Endodermal cell (in vitro differentiated cells): ENCODE data around the gene ZNF587. TPM values are rescaled to one million over a fixed set of nuclear protein-coding genes. Genes with fewer than 3 reads are reported as not detected.

Experiments
- DNase-seq: peaks from one replicate; pipeline ENCODE4 v3.0.0-alpha.2; 2017
- H3K27ac ChIP-seq: 2 replicates; pipeline ENCODE4 v1.5.1; 2013; ENCODE audit warnings: mild to moderate bottlenecking, low read depth, low read length, moderate library complexity
- H3K27me3 ChIP-seq: 2 replicates; pipeline ENCODE4 v1.6.1; 2013; ENCODE audit warnings: mild to moderate bottlenecking, low read length, moderate library complexity; ENCODE audit not compliant: insufficient read depth, control insufficient read depth, poor library complexity, severe bottlenecking
- H3K36me3 ChIP-seq: 2 replicates; pipeline ENCODE4 v1.7.0; 2013; ENCODE audit warnings: mild to moderate bottlenecking, low read length, moderate library complexity; ENCODE audit not compliant: control insufficient read depth, insufficient read depth
- H3K4me1 ChIP-seq: one replicate; pipeline ENCODE4 v1.7.0; 2013; ENCODE audit warnings: low read length; ENCODE audit not compliant: control insufficient read depth, insufficient read depth
- H3K4me3 ChIP-seq: 2 replicates; pipeline ENCODE4 v1.5.1; 2013; ENCODE audit warnings: mild to moderate bottlenecking, low read length, moderate library complexity
- H3K9ac ChIP-seq: 2 replicates; pipeline ENCODE4 v1.6.1; 2013; ENCODE audit warnings: mild to moderate bottlenecking, low read length, moderate library complexity; ENCODE audit not compliant: poor library complexity, severe bottlenecking; ENCODE audit errors: extremely low read depth
- H3K9me3 ChIP-seq: 2 replicates; pipeline ENCODE4 v1.6.1; 2013; ENCODE audit warnings: mild to moderate bottlenecking, low read length, moderate library complexity; ENCODE audit not compliant: control insufficient read depth
- H3K27ac Mint-ChIP-seq: 2 replicates; pipeline ENCODE4 v1.8.0; 2020; ENCODE audit warnings: mixed read lengths
- H3K27me3 Mint-ChIP-seq: 2 replicates; pipeline ENCODE4 v1.8.0; 2021; ENCODE audit warnings: mild to moderate bottlenecking, mixed read lengths; ENCODE audit not compliant: insufficient read depth
- H3K36me3 Mint-ChIP-seq: 2 replicates; pipeline ENCODE4 v1.8.0; 2020; ENCODE audit warnings: low read depth, mixed read lengths
- H3K4me1 Mint-ChIP-seq: 2 replicates; pipeline ENCODE4 v1.8.0; 2020; ENCODE audit warnings: mixed read lengths
- H3K4me3 Mint-ChIP-seq: 2 replicates; pipeline ENCODE4 v1.8.0; 2020; ENCODE audit warnings: mild to moderate bottlenecking, moderate library complexity, mixed read lengths
- H3K9me3 Mint-ChIP-seq: 2 replicates; pipeline ENCODE4 v1.8.0; 2020; ENCODE audit warnings: mild to moderate bottlenecking, mixed read lengths
- WGBS, 2 experiments: methylation state at CpG; one replicate each; pipeline versions ENCODE4 v1.1.5 to v1.1.7; 2013; ENCODE audit warnings: missing lambda C conversion rate in 2 of 2, mixed read lengths in 1 of 2; ENCODE audit not compliant: insufficient coverage in 1 of 2, insufficient read length in 1 of 2; 5-methylcytosine and 5-hydroxymethylcytosine counted together
- total RNA-seq, 2 donors: library from RNA; stranded (reverse); fragmentation: NEBNext Ultra II Directional in 1 of 2; extraction: Animal tissue kit (Norgen Biotek cat#: 25700) in 1 of 2; gene quantifications; 2 replicates in 1 of 2; 3 replicates in 1 of 2; pipeline ENCODE4 v1.2.1, GENCODE V29; 2021
- TF ChIP-seq, protein P1 (sequence below): fragments of 200-600 bp; sonication (generic); conservative IDR thresholded peaks from 2 replicates; pipeline ENCODE4 v1.5.0; 2021; ENCODE audit warnings: antibody characterized with exemption, mild to moderate bottlenecking

ZNF587 gene
- total RNA-seq, 2 donors from 2014 or later, result 64.1 to 98.1 TPM

GRCh38 chr19:57817976-57818375 lies 31.7 kb upstream of the ZNF587 start:
- H3K4me1 Mint-ChIP-seq, result peaks cover 43% of the 10 kb centered on the region

DNA sequence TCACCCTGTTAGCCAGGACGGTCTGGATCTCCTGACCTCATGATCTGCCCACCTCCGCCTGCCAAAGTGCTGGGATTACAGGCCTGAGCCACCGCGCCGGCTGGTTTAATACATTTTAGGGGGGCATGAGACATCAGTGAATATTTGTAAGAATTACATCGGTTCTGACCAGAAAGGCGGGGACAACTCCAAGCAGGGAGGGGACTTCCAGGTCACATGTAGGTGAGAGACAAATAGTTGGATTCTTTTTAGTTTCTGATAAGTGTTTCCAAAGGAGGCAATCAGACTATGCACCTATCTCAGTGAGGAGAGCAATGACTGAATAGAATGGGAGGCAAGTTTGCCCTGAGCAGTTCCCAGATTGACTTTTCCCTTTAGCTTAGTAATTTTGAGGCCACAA lies 31.3 kb upstream of the ZNF587 start:
- Mint-ChIP-seq H3K27ac (peak overlapping the region; percentile 97), H3K4me1 (peaks cover 43% of the 10 kb centered on the region), H3K9me3 (no peaks in the 10 kb centered on the region), H3K36me3 (peaks cover 19% of the 10 kb centered on the region), H3K4me3 (peak overlapping the region; percentile 95), H3K27me3 (no peaks in the 10 kb centered on the region)
- Histone ChIP-seq H3K9me3 (no peaks in the 10 kb centered on the region), H3K36me3 (peaks cover 13% of the 10 kb centered on the region), H3K27me3 (no peaks in the 10 kb centered on the region), H3K4me3 (no peak overlapping the region), H3K9ac (no peak overlapping the region), H3K4me1 (peaks cover 14% of the 10 kb centered on the region), H3K27ac (no peak overlapping the region)
- DNase-seq, result peak; percentile 59
- WGBS, 2 experiments, result 79 to 92% methylated on average over 7 of the region's 7 CpGs
- TF ChIP-seq, protein P1, sequence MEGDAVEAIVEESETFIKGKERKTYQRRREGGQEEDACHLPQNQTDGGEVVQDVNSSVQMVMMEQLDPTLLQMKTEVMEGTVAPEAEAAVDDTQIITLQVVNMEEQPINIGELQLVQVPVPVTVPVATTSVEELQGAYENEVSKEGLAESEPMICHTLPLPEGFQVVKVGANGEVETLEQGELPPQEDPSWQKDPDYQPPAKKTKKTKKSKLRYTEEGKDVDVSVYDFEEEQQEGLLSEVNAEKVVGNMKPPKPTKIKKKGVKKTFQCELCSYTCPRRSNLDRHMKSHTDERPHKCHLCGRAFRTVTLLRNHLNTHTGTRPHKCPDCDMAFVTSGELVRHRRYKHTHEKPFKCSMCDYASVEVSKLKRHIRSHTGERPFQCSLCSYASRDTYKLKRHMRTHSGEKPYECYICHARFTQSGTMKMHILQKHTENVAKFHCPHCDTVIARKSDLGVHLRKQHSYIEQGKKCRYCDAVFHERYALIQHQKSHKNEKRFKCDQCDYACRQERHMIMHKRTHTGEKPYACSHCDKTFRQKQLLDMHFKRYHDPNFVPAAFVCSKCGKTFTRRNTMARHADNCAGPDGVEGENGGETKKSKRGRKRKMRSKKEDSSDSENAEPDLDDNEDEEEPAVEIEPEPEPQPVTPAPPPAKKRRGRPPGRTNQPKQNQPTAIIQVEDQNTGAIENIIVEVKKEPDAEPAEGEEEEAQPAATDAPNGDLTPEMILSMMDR, result no peak

More at GRCh38 chr19:57817976-57818375, 31.7 kb upstream of the ZNF587 start:
- Mint-ChIP-seq H3K27ac (peak overlapping the region; percentile 97), H3K4me3 (no peak overlapping the region), H3K36me3 (peaks cover 20% of the 10 kb centered on the region), H3K27me3 (no peaks in the 10 kb centered on the region), H3K9me3 (no peaks in the 10 kb centered on the region)
- Histone ChIP-seq H3K27me3 (no peaks in the 10 kb centered on the region), H3K9ac (no peak overlapping the region), H3K4me1 (peaks cover 14% of the 10 kb centered on the region), H3K36me3 (peaks cover 17% of the 10 kb centered on the region), H3K4me3 (no peak overlapping the region), H3K9me3 (no peaks in the 10 kb centered on the region), H3K27ac (no peak overlapping the region)
- TF ChIP-seq, protein P1, result no peak
- DNase-seq, result no peak
- WGBS, 2 experiments, result 95 to 96% methylated on average over 9 to 14 of the region's 14 CpGs

- TF ChIP-seq, protein P1, result peak; percentile 18
- Histone ChIP-seq H3K4me3 (peak overlapping the region; percentile 89), H3K27ac (peak overlapping the region; percentile 62), H3K9me3 (no peaks in the 10 kb centered on the region), H3K27me3 (no peaks in the 10 kb centered on the region), H3K9ac (peak overlapping the region; percentile 93), H3K4me1 (peaks cover 14% of the 10 kb centered on the region), H3K36me3 (peaks cover 16% of the 10 kb centered on the region)
- Mint-ChIP-seq H3K36me3 (peaks cover 21% of the 10 kb centered on the region), H3K27ac (peak overlapping the region; percentile 97), H3K27me3 (no peaks in the 10 kb centered on the region), H3K4me1 (peaks cover 55% of the 10 kb centered on the region), H3K4me3 (peak overlapping the region; percentile 95), H3K9me3 (no peaks in the 10 kb centered on the region)
- WGBS, 2 experiments, result 0% methylated on average over 28 to 44 of the region's 44 CpGs
- peak; percentile 94 for DNase-seq
Observed at GRCh38 chr19:57819475-57820148, 30.0 kb upstream of the ZNF587 start.
